ENCODE results near the gene CSN3. TPM values are rescaled to one million over a fixed set of nuclear protein-coding genes. Genes with fewer than 3 reads are reported as not detected.

CSN3 gene
- polyA plus RNA-seq, 3 donors: not detected

- no peak for DNase-seq (ENCODE audit: extremely low read depth in 1 of 11, low read depth in 9 of 11, low spot score in 4 of 11)
Measured at GRCh38 chr4:70277121-70277520, 34.7 kb downstream of the CSN3 start.

- DNase-seq (ENCODE audit: extremely low read depth in 1 of 11, low read depth in 9 of 11, low spot score in 4 of 11): no peak
Measured at GRCh38 chr4:70280567-70280966, 38.2 kb downstream of the CSN3 start.

GRCh38 chr4:70288651-70289050 is 46.3 kb downstream of the CSN3 start:
- peak in 1 of 11 donors; percentile 39 for DNase-seq (ENCODE audit: extremely low read depth in 1 of 11, low read depth in 9 of 11, low spot score in 4 of 11)

- DNase-seq (ENCODE audit: extremely low read depth in 1 of 11, low read depth in 9 of 11, low spot score in 4 of 11): no peak
Measured at GRCh38 chr4:70291341-70291740, 48.9 kb downstream of the CSN3 start.

GRCh38 chr4:70297576-70297975 is 55.2 kb downstream of the CSN3 start:
- no peak for DNase-seq (ENCODE audit: extremely low read depth in 1 of 11, low read depth in 9 of 11, low spot score in 4 of 11)

GRCh38 chr4:70298051-70298450 is 55.7 kb downstream of the CSN3 start:
- DNase-seq (ENCODE audit: extremely low read depth in 1 of 11, low read depth in 9 of 11, low spot score in 4 of 11): no peak

- no peak for DNase-seq (ENCODE audit: extremely low read depth in 1 of 11, low read depth in 9 of 11, low spot score in 4 of 11)
Measured at GRCh38 chr4:70299643-70300042, 57.2 kb downstream of the CSN3 start.

GRCh38 chr4:70300215-70300614 is 57.8 kb downstream of the CSN3 start:
- no peak for DNase-seq (ENCODE audit: extremely low read depth in 1 of 11, low read depth in 9 of 11, low spot score in 4 of 11)

Other genes with a start within 250 kb of the CSN3 start
- under 1 TPM in 2 of 3 donors, not detected in 1; 0.33 to 0.68 TPM for gene STATH, start 246.6 kb upstream of the CSN3 start, polyA plus RNA-seq (ENCODE audit: insufficient read length in 3 of 3)
- not detected for gene HTN3, start 214.1 kb upstream of the CSN3 start, polyA plus RNA-seq (ENCODE audit: insufficient read length in 3 of 3)
- under 1 TPM in 1 of 3 donors, not detected in 2; 0.06 TPM for gene HTN1, start 192.2 kb upstream of the CSN3 start, polyA plus RNA-seq (ENCODE audit: insufficient read length in 3 of 3)
- gene PRR27, start 88.4 kb upstream of the CSN3 start, polyA plus RNA-seq (ENCODE audit: insufficient read length in 3 of 3): under 1 TPM; 0.06 to 0.26 (median 0.09) TPM
- 1 to 10 TPM; 1.2 to 1.8 (median 1.2) TPM for gene ODAM, start 46.9 kb upstream of the CSN3 start, polyA plus RNA-seq (ENCODE audit: insufficient read length in 3 of 3)
- gene FDCSP, start 16.5 kb upstream of the CSN3 start, polyA plus RNA-seq (ENCODE audit: insufficient read length in 3 of 3): under 1 TPM; 0.79 to 0.82 (median 0.81) TPM
- gene CABS1, start 92.4 kb downstream of the CSN3 start, polyA plus RNA-seq (ENCODE audit: insufficient read length in 3 of 3): under 1 TPM in 2 of 3 donors, not detected in 1; 0.11 to 0.12 TPM
- not detected for gene SMR3A, start 118.2 kb downstream of the CSN3 start, polyA plus RNA-seq (ENCODE audit: insufficient read length in 3 of 3)
- not detected for gene SMR3B, start 140.5 kb downstream of the CSN3 start, polyA plus RNA-seq (ENCODE audit: insufficient read length in 3 of 3)
- gene OPRPN, start 155.3 kb downstream of the CSN3 start, polyA plus RNA-seq (ENCODE audit: insufficient read length in 3 of 3): not detected
- gene MUC7, start 229.6 kb downstream of the CSN3 start, polyA plus RNA-seq (ENCODE audit: insufficient read length in 3 of 3): under 1 TPM in 1 of 3 donors, not detected in 2; 0.34 TPM